LNCAP (cell line): ENCODE measurements around the gene GMDS.

Source experiments
- CTCF ChIP-seq: fragments of 450-650 bp; IDR thresholded peaks from 2 replicates; pipeline ENCODE4 v1.5.1; 2017; ENCODE audit warnings: mild to moderate bottlenecking

The GMDS gene

GRCh38 chr6:1770435-1770843 is 475.0 kb downstream of the GMDS start:
- TF ChIP-seq CTCF = no peak

DNA sequence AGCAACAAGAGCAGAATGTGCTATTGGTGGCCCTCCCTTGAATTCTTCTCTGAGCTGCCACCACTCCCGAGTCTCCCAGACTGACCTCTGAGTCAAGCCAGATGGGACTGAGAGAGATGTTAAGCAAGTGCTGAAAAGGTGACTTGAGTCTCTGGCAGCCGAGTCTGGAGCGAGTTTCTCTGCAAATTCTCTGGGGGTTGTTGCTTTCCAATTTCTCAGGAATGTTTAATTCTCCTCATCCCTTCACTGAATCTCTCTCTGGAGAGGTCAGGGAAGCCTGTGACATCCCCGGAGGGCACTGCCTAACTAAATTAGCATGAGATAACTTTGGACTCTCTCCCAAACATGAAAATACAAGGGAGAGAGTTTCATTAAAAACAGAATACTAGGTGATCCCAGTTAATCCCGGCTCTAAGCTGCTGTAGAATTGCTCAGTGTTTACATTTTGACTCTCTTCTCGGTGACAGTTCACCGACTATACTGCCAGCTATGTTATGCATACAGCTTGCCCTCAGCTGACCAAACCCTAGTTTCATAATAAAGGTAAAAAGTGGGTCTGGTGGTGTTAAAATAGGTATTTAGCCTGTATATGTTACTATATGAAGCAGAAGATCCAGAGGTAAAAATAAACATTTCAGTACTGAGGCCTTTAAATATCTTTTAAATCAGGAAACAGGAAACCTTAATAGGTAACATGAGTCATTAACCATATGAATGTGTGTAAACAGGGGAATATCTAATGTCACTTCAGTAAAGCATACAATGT is 477.7 kb downstream of the GMDS start:
- no peak for TF ChIP-seq CTCF

GRCh38 chr6:1766654-1767053 is 478.8 kb downstream of the GMDS start:
- TF ChIP-seq CTCF = no peak

GRCh38 chr6:1765160-1765903 is 480.1 kb downstream of the GMDS start:
- no peak for TF ChIP-seq CTCF

GRCh38 chr6:1764397-1764987 is 480.9 kb downstream of the GMDS start:
- TF ChIP-seq CTCF = no peak

DNA sequence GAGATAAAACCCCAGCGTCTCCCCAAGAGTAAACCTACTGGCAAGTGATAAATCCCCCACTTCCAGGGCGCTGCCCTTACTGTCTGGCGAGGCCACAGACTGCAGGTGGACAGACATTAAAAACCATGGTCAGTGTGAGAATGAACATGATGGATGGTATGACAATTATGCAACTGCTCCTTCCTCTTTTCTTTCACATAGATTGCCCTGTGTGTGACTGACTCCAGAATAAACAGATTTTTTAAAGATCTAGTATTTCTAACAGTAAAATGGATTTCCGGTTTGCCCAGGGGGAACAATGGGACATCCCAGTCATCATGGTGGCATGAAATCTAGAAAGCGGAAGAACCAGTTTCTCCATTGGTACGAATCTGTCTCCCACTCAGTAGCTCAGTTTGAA is 482.0 kb downstream of the GMDS start:
- no peak for TF ChIP-seq CTCF

- TF ChIP-seq CTCF = no peak
These were observed 483.2 kb downstream of the GMDS start for GRCh38 chr6:1762203-1762602.
